Fibroblast of lung (primary cell): Measurements from ENCODE around the gene IMMP2L. TPM values are rescaled to one million over a fixed set of nuclear protein-coding genes. Genes with fewer than 3 reads are reported as not detected.
A peak's percentile ranks its signal among the peaks of the same experiment; 100 is the strongest.

Source experiments
- DNase-seq, 2 donors: peaks; one replicate each; pipeline versions ENCODE4 v3.0.0 to v3.0.0-alpha.2; 2010; ENCODE audit warnings: low read depth in 2 of 2
- H2AFZ ChIP-seq: 2 replicates; pipeline ENCODE4 v1.5.1; 2012; ENCODE audit warnings: low read length, control low read depth, inconsistent platforms
- H3K27ac ChIP-seq: 2 replicates; pipeline ENCODE4 v1.5.1; 2011; ENCODE audit warnings: low read length, control low read depth; ENCODE audit not compliant: insufficient read depth
- H3K27me3 ChIP-seq: 2 replicates; pipeline ENCODE4 v1.5.1; 2011; ENCODE audit warnings: mild to moderate bottlenecking, low read length; ENCODE audit not compliant: control insufficient read depth, insufficient read depth
- H3K36me3 ChIP-seq: 2 replicates; pipeline ENCODE4 v1.5.1; 2011; ENCODE audit warnings: low read length; ENCODE audit not compliant: control insufficient read depth, insufficient read depth
- H3K4me1 ChIP-seq: 2 replicates; pipeline ENCODE4 v1.5.1; 2011; ENCODE audit warnings: low read length; ENCODE audit not compliant: control insufficient read depth, insufficient read depth; ENCODE audit errors: extremely low read depth
- H3K4me2 ChIP-seq: 2 replicates; pipeline ENCODE4 v1.5.1; 2011; ENCODE audit warnings: low read length, control low read depth; ENCODE audit not compliant: insufficient read depth; ENCODE audit errors: extremely low read depth
- H3K4me3 ChIP-seq, 4 experiments: fragments of 200-600 bp in 1 of 4; sonication (generic) in 1 of 4; replicated peaks in 1 of 4; 2 replicates each; pipeline ENCODE4 v1.5.1; 2011 to 2016; ENCODE audit warnings: low read length in 4 of 4, low read depth in 3 of 4, mild to moderate bottlenecking in 3 of 4, control low read depth in 2 of 4, inconsistent platforms in 1 of 4, mixed read lengths in 1 of 4; ENCODE audit not compliant: insufficient read depth in 1 of 4; ENCODE audit errors: control extremely low read depth in 1 of 4
- H3K79me2 ChIP-seq: 2 replicates; pipeline ENCODE4 v1.5.1; 2012; ENCODE audit warnings: mild to moderate bottlenecking, low read length, inconsistent platforms; ENCODE audit not compliant: control insufficient read depth, insufficient read depth
- H3K9ac ChIP-seq: 2 replicates; pipeline ENCODE4 v1.5.1; 2011; ENCODE audit warnings: mild to moderate bottlenecking, low read length, control low read depth; ENCODE audit not compliant: insufficient read depth
- H3K9me3 ChIP-seq: 2 replicates; pipeline ENCODE4 v1.5.1; 2012; ENCODE audit warnings: low read depth, low read length; ENCODE audit not compliant: control insufficient read depth, insufficient read depth
- H4K20me1 ChIP-seq: 2 replicates; pipeline ENCODE4 v1.5.1; 2011; ENCODE audit warnings: low read length; ENCODE audit not compliant: control insufficient read depth, insufficient read depth; ENCODE audit errors: extremely low read depth
- CTCF ChIP-seq, 2 donors: IDR thresholded peaks in 1 of 2; conservative IDR thresholded peaks in 1 of 2; 1 replicate in 1 of 2; 2 replicates in 1 of 2; pipeline ENCODE4 v1.5.1; 2011 to 2012; ENCODE audit warnings: low read length in 2 of 2, control low read depth in 1 of 2, inconsistent platforms in 1 of 2, low read depth in 1 of 2, mild to moderate bottlenecking in 1 of 2
- EZH2 ChIP-seq: IDR thresholded peaks from 2 replicates; pipeline ENCODE4 v1.5.1; 2012; ENCODE audit warnings: low read length, control low read depth, mild to moderate bottlenecking; ENCODE audit errors: missing control alignments
- polyA plus RNA-seq, 2 donors: library from polyadenylated mRNA; depleted of rRNA in 1 of 2; stranded (reverse) in 1 of 2; unstranded in 1 of 2; fragments of >200 nt; gene quantifications; 2 replicates each; pipeline ENCODE4 v1.2.1, GENCODE V29; 2011 to 2012; ENCODE audit warnings: missing spikeins in 1 of 2
- total RNA-seq: library from RNA; depleted of rRNA; stranded (reverse); fragments of >200 nt; gene quantifications from 2 replicates; pipeline ENCODE4 v1.2.1, GENCODE V29; 2014

IMMP2L gene
- total and polyA plus RNA-seq, 2 donors (not counting 1 experiment from before 2014, with no cell fraction given) = 6.9 to 14.4 TPM

DNA sequence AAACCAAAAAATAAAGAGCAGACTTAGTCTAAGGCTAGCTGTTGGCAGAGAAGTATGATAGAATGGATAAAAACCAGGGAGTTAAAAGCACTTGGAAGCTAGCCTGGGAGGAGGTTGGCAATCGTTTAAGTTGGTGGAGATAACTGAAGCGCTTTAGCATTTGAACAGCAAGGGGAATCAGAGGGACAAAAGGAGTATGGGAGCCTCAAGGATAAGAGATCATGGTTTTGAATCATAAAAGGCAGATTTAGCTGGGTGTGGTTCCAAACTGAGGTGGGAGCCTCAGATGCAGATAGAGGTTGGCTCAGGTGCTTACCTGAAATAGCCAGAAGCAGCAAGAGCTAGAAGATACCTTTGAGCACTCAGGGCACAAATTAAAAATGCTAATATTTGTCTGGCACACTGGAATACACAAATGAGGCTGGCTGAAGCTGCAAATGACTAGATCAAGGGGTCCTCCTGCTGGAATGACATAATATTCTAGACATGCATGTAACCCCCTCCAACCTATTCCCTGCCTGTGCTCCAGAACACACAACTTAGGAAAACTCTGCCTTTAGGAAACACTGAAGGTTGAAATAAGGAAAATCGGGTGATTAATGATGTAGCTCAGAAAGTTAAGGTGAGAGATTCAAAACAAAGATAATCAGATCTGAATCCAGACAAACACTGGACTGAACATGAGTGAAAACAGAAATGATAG lies 843.6 kb downstream of the IMMP2L start:
- no peak overlapping the region for H3K9ac ChIP-seq
- H3K4me1 ChIP-seq = no peaks in the 10 kb centered on the region
- no peak overlapping the region for H3K27ac ChIP-seq
- H3K27me3 ChIP-seq = no peaks in the 10 kb centered on the region
- no peak overlapping the region for H2AFZ ChIP-seq
- no peak for TF ChIP-seq EZH2
- TF ChIP-seq CTCF (conservative IDR thresholded peaks at IDR 0.05 in 1 of 2, IDR thresholded peaks at IDR 0.05 in 1 of 2; ENCODE audit: low read depth in 1 of 2, low read length in 2 of 2) = no peak
- H3K4me3 ChIP-seq = no peak overlapping the region
- no peaks in the 10 kb centered on the region for H3K36me3 ChIP-seq
- DNase-seq = no peak
- H3K79me2 ChIP-seq = no peaks in the 10 kb centered on the region
- no peaks in the 10 kb centered on the region for H3K9me3 ChIP-seq
- H4K20me1 ChIP-seq = no peaks in the 10 kb centered on the region
- no peak overlapping the region for H3K4me2 ChIP-seq

DNA sequence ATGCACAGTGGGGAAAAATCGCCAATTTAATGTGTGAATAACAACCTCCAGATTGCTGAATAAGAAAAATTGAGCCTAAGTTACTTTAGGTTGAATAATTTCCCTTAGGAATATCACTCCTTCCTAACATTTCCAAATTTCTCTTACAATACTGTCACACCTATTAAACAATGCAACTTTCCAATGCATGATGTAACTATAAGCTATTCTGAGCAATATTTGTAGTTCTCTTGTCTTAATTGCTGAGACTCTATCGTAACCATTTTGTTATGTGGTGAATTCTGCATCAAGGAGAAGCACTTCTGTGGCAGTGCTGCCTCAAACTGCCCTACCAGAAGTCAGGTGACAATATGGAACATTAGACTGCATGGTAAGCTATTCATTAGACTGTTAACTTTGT lies 858.1 kb downstream of the IMMP2L start:
- Histone ChIP-seq H4K20me1 (no peaks in the 10 kb centered on the region), H3K79me2 (no peaks in the 10 kb centered on the region), H3K27ac (no peak overlapping the region), H3K4me2 (no peak overlapping the region), H3K9ac (no peak overlapping the region), H3K4me3 (no peak overlapping the region), H2AFZ (no peak overlapping the region), H3K9me3 (no peaks in the 10 kb centered on the region), H3K4me1 (no peaks in the 10 kb centered on the region), H3K36me3 (no peaks in the 10 kb centered on the region), H3K27me3 (no peaks in the 10 kb centered on the region)
- DNase-seq = peak in 1 of 2 donors; percentile 2
- TF ChIP-seq CTCF (conservative IDR thresholded peaks at IDR 0.05 in 1 of 2, IDR thresholded peaks at IDR 0.05 in 1 of 2; ENCODE audit: low read depth in 1 of 2, low read length in 2 of 2) (no peak), EZH2 (no peak)

DNA sequence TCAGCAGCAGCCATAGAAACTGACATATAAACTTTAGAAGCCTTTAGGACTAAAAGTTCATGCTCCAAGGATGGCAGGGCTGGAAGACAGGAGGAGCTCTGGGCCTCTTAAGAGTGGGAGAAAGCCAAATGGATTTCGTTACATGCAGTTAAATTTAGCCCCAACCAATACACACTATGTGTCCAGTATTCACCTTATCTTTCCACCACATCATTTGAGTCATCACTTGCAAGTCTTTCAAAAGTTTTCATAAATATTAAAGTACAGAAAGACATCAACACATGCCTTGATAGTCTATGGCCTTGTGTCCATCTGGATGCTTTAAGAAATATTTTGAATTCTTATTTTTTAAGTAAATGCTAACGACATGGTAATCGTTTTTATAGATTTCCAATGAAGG lies 863.7 kb downstream of the IMMP2L start:
- Histone ChIP-seq H4K20me1 (no peaks in the 10 kb centered on the region), H3K27me3 (no peaks in the 10 kb centered on the region), H3K79me2 (no peaks in the 10 kb centered on the region), H3K27ac (no peak overlapping the region), H3K4me3 (no peak overlapping the region), H3K9me3 (no peaks in the 10 kb centered on the region), H3K9ac (no peak overlapping the region), H2AFZ (no peak overlapping the region), H3K4me1 (no peaks in the 10 kb centered on the region), H3K4me2 (no peak overlapping the region), H3K36me3 (no peaks in the 10 kb centered on the region)
- DNase-seq = no peak
- TF ChIP-seq EZH2 (no peak), CTCF (conservative IDR thresholded peaks at IDR 0.05 in 1 of 2, IDR thresholded peaks at IDR 0.05 in 1 of 2; ENCODE audit: low read depth in 1 of 2, low read length in 2 of 2) (no peak)
